H1 (cell line): ENCODE data around the gene NELL2. TPM values are rescaled to one million over a fixed set of nuclear protein-coding genes. Genes with fewer than 3 reads are reported as not detected.

Experiments
- CBX8 ChIP-seq: fragments of 300-800, 300-1000 bp; sonication (generic); IDR thresholded peaks from 2 replicates; pipeline ENCODE4 v1.7.1; 2016; ENCODE audit warnings: low read depth, low read length, borderline replicate concordance
- HDAC6 ChIP-seq: IDR thresholded peaks from one replicate; pipeline ENCODE4 v1.7.1; 2012; ENCODE audit warnings: low read depth, mild to moderate bottlenecking, inconsistent platforms, low read length, moderate library complexity
- NRF1 ChIP-seq: IDR thresholded peaks from 2 replicates; pipeline ENCODE4 v1.6.1; 2011; ENCODE audit warnings: mild to moderate bottlenecking, low read depth, low read length, improper control_type of control experiment
- RFX5 ChIP-seq: IDR thresholded peaks from 2 replicates; pipeline ENCODE4 v1.6.1; 2011; ENCODE audit warnings: low read depth, low read length, improper control_type of control experiment, borderline replicate concordance
- RXRA ChIP-seq: IDR thresholded peaks from 2 replicates; pipeline ENCODE4 v1.6.1; 2011; ENCODE audit warnings: low read depth, mild to moderate bottlenecking, low read length, moderate library complexity; ENCODE audit not compliant: insufficient read depth
- TCF12 ChIP-seq: IDR thresholded peaks from 2 replicates; pipeline ENCODE4 v1.6.1; 2011; ENCODE audit warnings: low read depth, mild to moderate bottlenecking, low read length
- polyA plus RNA-seq, 7 experiments: library from polyadenylated mRNA; depleted of rRNA in 3 of 7; stranded (reverse) in 5 of 7; unstranded in 2 of 7; fragments of >200 nt in 5 of 7; fragments of 200-250 nt in 2 of 7; gene quantifications; 1 replicate in 5 of 7; 2 replicates in 1 of 7; 4 replicates in 1 of 7; pipeline versions ENCODE4 v1.2.1 to v1.2.3, GENCODE V29; 2011 to 2013; ENCODE audit warnings: missing spikeins in 2 of 7, mixed read lengths in 2 of 7
- total RNA-seq: library from RNA; stranded (reverse); fragmentation: NEBNext Ultra II Directional; extraction: Animal tissue kit (Norgen Biotek cat#: 25700); gene quantifications from 2 replicates; pipeline ENCODE4 v1.2.1, GENCODE V29; 2021

Gene NELL2
- total and polyA plus RNA-seq, 2 of the 8 experiments (the other 6 are each of a cell fraction or from before 2014, with no cell fraction given), result 54.2 to 56.8 TPM

DNA sequence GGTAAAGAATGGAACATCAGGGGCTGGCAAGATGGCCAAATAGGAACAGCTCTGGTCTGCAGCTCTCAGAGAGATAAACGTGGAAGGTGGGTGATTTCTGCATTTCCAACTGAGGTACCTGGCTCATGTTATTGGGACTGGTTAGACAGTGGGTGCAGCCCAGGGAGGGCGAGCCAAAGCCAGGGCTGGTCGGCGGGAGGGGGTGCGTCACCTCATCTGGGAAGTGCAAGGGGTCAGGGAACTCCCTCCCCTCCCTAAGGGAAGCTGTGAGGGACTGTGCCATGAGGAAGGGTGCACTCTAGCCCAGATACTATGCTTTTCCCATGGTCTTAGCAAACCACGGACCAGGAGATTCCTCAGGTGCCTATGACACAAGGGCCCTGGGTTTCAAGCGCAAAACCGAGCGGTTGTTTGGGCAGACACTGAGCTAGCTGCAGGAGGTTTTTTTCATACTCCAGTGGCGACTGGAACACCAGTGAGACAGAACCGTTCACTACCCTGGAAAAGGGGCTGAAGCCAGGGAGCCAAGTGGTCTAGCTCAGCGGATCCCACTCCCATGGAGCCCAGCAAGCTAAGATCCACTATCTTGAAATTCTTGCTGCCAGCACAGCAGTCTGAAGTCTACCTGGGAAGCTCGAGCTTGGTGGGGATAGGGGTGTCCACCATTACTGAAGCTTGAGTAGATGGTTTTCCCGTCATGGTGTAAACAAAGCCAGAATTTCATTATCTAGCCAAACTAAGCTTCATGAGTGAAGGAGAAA, 317.6 kb downstream of the NELL2 start (continued):
- no peak for TF ChIP-seq HDAC6
- TF ChIP-seq RXRA, result no peak
- no peak for TF ChIP-seq RFX5
- no peak for TF ChIP-seq NRF1
- no peak for TF ChIP-seq TCF12
- no peak for TF ChIP-seq CBX8
- TF ChIP-seq, all 59 proteins: peak for 0
